ENCODE measurements around the gene CDIPT.

The CDIPT gene

DNA sequence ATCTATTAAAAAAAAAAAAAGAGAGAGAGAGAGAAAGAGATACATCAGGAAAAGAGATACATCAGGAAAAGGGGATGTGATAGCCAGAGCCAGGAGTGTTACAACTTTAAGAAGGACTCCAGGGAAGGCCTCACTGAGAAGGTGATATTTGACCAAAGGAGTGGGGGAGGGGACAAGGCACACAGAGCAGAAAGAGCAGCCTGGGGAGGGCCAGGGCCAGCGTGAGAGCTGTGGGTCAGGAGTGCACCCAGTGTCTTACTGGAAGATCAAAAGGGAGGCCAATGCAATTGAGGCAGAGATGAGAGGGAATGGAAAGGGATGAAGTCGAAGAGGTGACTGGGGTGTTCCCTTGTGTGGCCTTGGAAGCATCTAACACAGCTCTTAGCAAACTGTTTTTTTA, 44.9 kb upstream of the CDIPT start:
- TF ChIP-seq, protein P1, sequence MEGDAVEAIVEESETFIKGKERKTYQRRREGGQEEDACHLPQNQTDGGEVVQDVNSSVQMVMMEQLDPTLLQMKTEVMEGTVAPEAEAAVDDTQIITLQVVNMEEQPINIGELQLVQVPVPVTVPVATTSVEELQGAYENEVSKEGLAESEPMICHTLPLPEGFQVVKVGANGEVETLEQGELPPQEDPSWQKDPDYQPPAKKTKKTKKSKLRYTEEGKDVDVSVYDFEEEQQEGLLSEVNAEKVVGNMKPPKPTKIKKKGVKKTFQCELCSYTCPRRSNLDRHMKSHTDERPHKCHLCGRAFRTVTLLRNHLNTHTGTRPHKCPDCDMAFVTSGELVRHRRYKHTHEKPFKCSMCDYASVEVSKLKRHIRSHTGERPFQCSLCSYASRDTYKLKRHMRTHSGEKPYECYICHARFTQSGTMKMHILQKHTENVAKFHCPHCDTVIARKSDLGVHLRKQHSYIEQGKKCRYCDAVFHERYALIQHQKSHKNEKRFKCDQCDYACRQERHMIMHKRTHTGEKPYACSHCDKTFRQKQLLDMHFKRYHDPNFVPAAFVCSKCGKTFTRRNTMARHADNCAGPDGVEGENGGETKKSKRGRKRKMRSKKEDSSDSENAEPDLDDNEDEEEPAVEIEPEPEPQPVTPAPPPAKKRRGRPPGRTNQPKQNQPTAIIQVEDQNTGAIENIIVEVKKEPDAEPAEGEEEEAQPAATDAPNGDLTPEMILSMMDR (conservative IDR thresholded peaks at IDR 0.05; ENCODE audit: low read length): no peak
- DNase-seq (ENCODE audit: low read depth): no peak
- H3K4me3 ChIP-seq (ENCODE audit: low read length): no peak overlapping the region

DNA sequence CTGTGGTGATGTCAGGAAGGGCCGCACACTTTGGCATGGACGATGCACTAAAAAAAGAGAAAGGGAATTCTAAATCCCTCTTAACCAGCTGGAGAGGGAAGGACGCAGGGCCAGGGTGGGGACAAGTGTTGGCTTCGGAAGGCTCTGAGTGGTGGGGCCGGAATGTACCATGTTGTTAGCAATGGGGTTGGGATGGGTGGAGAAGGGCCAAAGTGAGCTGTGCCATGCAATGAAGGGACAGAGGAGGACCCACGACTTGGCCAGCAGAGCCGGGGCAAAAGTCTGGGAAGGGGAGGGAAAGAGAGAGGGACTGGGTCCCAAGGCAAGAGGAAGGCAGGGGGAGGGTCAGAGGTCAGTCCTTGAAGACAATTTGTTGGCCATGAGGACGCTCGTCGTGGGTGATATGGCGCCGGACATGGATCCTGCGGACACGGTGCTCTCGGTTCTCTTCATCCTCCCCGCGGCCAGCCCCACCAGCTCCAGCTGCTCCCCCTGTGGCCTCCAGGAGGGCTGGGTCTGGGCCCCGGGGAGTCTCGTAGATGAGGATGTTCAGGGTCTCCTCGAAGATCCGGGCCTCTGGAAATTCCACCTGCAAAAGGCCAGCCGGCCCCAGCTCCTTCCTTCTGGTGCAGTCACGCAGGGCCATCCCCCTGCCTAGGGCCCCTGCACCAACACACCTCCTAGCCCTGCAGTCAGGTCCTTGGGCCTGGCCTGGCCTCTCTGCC, 43.7 kb upstream of the CDIPT start:
- no peak overlapping the region for H3K4me3 ChIP-seq (ENCODE audit: low read length)
- TF ChIP-seq, protein P1 (conservative IDR thresholded peaks at IDR 0.05; ENCODE audit: low read length): no peak
- DNase-seq (ENCODE audit: low read depth): no peak

- DNase-seq (ENCODE audit: low read depth): no peak
- TF ChIP-seq, protein P1 (conservative IDR thresholded peaks at IDR 0.05; ENCODE audit: low read length): no peak
- no peak overlapping the region for H3K4me3 ChIP-seq (ENCODE audit: low read length)
These were observed 42.6 kb upstream of the CDIPT start for GRCh38 chr16:29905668-29906067.

DNA sequence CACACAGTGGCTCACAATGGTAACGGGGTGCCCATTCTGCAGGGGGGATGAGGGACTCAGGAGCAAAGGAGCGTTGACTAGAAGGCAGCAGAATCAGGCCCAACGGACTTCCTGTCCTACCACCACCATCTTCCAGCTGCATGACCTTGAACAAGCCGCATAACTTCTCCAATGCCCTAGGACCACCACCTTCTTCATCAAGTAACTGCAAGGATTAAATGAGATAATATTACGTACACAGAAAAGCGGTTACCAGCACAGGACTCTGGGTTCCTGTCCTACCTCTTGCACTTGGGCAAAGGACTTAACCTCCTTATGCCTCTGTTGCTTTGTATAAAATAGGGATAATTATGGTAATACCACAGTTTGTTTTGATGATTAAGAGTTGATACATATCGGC, 41.9 kb upstream of the CDIPT start:
- no peak for DNase-seq (ENCODE audit: low read depth)
- TF ChIP-seq, protein P1 (conservative IDR thresholded peaks at IDR 0.05; ENCODE audit: low read length): no peak
- H3K4me3 ChIP-seq (ENCODE audit: low read length): no peak overlapping the region

GRCh38 chr16:29903590-29903989, 40.6 kb upstream of the CDIPT start:
- DNase-seq (ENCODE audit: low read depth): no peak
- no peak overlapping the region for H3K4me3 ChIP-seq (ENCODE audit: low read length)
- TF ChIP-seq, protein P1 (conservative IDR thresholded peaks at IDR 0.05; ENCODE audit: low read length): no peak

GRCh38 chr16:29901607-29901945, 38.5 kb upstream of the CDIPT start:
- DNase-seq (ENCODE audit: low read depth): no peak
- TF ChIP-seq, protein P1 (conservative IDR thresholded peaks at IDR 0.05; ENCODE audit: low read length): no peak
- peak overlapping the region; percentile 82 for H3K4me3 ChIP-seq (ENCODE audit: low read length)

- DNase-seq (ENCODE audit: low read depth): peak; percentile 6
- TF ChIP-seq, protein P1 (conservative IDR thresholded peaks at IDR 0.05; ENCODE audit: low read length): no peak
- peak overlapping the region; percentile 82 for H3K4me3 ChIP-seq (ENCODE audit: low read length)
These were observed 38.0 kb upstream of the CDIPT start for GRCh38 chr16:29900888-29901606.
